LoVo (cell line): ENCODE results near the gene ETF1.

Experiments
- DNase-seq: peaks from one replicate; pipeline ENCODE4 v3.0.0-alpha.2; 2016; ENCODE audit warnings: low spot score

The ETF1 gene

GRCh38 chr5:138542956-138543729 is at the start of gene ETF1:
Gene ETF1 (minus strand): TSS chr5:138543236. CDS start chr5:138542918, 318 bp downstream.
- DNase-seq: peak; percentile 100

DNA sequence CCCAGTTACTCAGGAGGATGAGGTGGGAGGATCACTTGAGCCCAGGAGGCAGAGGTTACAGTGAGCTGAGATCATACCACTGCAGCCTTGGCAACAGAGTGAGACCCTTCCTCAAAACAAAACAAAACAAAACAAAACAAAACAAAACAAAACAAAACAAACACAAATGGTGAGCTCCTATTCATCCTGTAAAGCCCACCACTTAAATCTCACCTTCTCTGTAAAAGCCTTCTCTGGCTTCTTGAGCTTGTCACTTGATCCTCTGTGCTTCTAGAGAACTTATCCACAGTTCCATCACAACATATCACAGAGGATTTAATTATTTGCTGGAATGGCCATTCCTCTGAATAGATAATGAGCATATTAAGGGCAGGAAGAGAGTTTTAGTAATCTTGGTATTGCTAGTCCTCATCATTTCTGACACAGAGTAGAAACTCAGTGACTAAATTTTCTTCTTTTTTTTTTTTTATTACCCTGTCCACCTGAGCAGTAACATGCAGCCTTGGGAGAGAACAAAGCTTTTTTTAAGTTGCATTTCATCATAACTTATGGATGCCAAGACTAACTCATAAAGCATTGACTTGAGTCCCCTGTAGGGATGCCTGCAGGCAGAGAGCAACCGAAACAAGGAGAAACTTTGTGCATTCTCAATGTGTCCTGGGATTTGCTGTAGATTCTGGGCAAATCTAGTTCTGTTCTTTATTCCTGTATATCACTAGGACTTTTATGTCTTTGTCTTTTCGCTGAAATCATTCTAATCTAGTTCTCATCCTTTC is 45.2 kb upstream of the ETF1 start:
- DNase-seq: no peak

DNA sequence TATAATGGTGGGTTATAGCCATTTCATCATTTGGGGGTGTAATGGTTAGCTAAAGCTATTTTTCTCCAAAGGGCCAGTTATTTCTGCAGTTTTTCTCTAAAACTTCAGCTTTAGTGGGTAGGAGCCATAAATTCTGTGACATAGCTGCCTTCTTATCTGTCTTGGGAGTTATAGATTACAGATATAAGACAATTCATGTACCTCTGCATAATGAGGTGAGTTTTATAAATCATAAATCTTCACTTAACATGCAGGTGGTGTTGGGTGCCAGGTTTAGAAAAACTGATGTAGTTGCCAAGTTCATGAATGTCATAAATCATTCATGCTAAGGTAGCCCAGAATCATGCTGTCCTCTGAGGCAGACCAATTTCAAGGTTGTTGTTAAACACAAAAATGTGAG is 42.1 kb upstream of the ETF1 start:
- no peak for DNase-seq

- DNase-seq: no peak
These were observed 41.1 kb upstream of the ETF1 start for GRCh38 chr5:138583984-138584637.

- no peak for DNase-seq
These were observed 39.9 kb upstream of the ETF1 start for GRCh38 chr5:138582959-138583358.

- DNase-seq: no peak
These were observed 37.7 kb upstream of the ETF1 start for GRCh38 chr5:138580777-138581176.

DNA sequence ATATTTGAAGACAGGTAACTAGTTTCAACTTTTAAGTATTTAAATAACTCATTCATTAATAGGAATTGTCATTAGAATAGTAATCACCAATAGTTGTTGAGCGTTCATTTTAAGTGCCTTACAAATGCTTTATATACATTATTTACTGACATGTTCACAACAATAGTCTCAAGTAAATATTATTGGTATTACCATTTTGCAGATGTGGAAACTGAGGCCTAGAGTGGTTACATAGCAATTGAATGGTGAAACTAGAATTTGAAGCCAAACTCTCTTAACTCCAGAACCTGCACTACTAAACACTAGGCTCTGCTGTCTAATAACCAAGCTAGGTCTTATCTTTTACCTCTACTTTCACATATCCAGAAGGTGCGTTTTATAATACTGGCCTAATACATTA is 37.0 kb upstream of the ETF1 start:
- no peak for DNase-seq

GRCh38 chr5:138579517-138579863 is 36.5 kb upstream of the ETF1 start:
- no peak for DNase-seq

DNA sequence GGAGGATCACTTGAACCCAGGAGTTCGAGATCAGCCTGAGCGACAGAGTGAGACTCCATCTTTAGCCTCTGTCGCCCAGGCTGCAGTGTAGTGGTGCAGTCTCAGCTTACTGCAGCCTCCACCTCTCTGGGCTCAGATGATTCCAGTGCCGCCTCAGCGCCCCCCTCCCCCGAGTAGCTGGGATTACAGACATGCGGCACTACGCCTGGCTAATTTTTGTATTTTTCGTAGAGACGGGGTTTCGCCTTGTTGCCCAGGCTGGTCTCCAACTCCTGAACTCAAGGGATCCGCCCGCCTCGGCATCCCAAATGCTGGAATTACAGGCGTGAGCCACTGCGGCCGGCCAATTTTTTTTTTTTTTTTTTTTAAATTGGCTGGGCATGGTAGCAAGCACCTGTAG is 34.4 kb upstream of the ETF1 start:
- no peak for DNase-seq

GRCh38 chr5:138575194-138576015 is 32.4 kb upstream of the ETF1 start, which contains the start of gene HSPA9:
Gene HSPA9 (minus strand): TSS chr5:138575401. CDS start chr5:138575318, 83 bp downstream.
- peak; percentile 100 for DNase-seq

- DNase-seq: peak; percentile 42
These were observed 31.7 kb upstream of the ETF1 start for GRCh38 chr5:138574744-138575193.

DNA sequence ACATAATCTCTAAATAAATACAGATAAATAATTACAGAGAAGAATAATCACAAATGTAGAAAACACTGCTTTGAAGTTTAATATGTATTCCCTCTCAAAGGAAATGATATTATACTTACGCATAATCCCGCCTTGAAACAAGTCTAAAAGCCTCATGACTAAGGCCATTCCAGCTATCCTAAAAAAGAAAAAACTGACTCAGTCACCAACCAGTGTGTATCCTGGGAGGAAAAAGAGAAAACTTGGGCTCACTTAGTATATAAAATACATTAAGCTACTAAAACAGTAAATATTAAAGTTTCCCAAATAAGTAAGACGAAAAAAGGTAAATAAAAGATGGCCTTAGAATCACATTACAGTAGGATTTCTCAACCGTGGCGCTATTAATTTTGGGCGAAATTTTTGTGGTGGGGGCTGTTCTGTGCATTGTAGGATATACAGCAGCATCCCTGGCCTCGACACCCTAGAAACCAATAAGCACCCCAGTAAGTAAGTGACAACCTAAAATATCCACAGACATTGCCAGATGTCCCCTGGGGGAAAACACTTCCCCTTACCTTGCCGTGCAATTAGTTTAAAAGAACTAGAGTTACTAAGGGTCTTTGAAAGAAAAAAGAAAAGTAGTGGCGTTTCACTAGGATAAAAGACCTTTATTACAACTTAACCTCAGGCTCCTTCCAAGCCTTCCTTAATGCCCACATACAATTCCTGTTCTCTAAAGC is 31.1 kb upstream of the ETF1 start:
- DNase-seq: no peak

DNA sequence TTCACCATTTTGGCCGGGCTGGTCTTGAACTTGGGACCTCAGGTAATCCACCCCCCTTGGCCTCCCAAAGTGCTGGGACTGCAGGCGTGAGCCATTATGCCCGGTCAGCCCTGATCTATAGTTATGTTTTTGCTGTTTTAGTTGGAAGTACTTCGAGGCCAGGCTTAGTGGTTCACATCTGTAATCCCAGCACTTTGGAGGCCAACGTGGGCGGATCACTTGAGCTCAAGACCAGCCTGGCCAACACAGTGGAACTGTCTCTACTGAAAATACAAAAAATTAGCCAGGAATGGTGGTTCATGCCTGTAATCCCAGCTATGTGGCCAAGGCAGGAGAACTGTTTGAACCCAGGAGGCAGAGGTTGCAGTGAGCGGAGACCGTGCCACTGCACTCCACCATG is 30.2 kb upstream of the ETF1 start:
- no peak for DNase-seq

- DNase-seq: no peak
These were observed 27.8 kb upstream of the ETF1 start for GRCh38 chr5:138570871-138571270.

- no peak for DNase-seq
These were observed 26.7 kb upstream of the ETF1 start for GRCh38 chr5:138569782-138570181.

DNA sequence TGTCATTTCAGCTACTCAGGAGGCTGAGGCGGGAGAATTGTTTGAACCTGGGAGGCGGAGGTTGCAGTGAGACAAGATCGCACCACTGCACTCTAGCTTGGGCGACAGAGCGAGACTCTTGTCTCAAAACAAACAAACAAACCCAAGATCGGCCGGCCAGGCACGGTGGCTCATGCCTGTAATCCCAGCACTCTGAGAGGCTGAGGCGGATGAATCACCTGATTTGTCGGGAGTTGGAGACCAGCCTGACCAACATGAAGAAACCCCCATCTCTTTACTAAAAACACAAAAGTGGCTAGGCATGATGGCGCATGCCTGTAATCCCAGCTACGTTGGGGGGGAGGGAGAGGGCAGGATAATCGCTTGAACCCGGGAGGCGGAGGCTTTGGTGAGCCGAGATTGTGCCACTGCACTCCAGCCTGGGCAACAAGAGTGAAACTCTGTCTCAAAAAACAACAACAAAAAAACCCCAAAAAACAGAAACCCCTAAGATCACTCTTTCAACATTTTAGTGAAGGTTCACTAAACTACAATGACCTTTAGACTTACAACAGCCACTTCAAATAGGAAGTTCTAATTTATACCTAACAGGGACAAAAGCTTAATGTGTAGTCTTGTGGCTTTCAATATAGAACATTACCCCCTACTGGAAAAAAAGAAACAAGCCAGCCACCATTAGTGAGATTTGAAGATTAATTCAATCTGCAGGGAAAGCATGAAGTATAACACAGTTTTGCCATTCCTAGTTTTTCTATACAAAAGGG is 25.2 kb upstream of the ETF1 start:
- DNase-seq: no peak

DNA sequence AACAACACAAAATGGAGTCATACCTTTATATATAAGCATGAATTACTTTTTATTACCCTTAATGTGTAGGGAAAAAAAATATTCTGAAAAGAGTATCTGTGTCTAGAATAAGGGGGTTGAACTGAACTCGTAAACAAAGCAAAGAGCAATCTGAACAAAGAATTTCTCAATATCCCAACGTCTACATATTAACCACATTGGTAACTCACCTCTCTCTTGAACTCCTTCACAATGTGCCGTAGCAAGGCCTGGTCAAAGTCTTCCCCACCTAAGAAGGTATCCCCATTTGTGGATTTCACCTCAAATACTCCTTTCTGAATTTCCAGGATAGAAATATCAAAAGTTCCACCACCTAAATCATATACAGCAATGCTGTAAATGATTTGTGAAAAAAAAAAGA is 23.8 kb upstream of the ETF1 start:
- DNase-seq: no peak

DNA sequence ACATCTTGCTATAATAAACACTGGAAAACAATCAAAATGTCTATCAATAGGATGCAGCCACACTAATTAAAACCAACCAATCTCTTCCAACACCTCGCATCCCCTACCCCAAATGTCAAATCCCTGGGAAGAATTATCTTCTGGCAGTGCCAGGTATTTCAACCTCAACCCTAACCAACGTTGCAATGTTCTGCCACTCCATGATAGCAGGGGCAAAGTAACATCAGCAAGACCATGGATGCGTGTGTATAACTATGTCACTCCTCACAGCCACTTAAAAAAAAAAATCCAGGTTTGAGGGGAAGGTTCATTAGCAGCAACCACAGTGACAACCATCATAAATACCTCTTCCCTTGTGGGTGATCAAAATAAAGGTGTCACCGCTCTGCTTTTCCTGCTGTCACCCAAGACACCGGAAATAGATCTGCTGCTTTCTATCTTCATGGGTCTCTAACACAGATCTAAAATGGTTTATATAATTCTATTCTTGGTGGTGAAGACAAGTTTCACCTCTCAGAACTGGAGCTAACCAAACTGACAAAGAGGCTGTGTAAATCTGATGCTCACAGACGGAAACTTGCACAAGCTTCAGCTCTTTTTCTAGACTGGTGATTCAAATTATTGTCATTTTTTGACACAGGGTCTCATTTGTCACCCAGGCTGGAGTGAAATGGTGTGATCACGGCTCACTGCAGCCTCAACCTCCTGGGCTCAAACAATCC is 22.2 kb upstream of the ETF1 start:
- no peak for DNase-seq

GRCh38 chr5:138564242-138564641 is 21.2 kb upstream of the ETF1 start:
- no peak for DNase-seq
